Neural progenitor cell (in vitro differentiated cells): ENCODE measurements around the gene ZNF597.

Source experiments
- EZH2 ChIP-seq: fragments of 200-600 bp; sonication (generic); IDR thresholded peaks from 2 replicates; pipeline ENCODE4 v1.6.1; 2017; ENCODE audit warnings: antibody characterized with exemption, mild to moderate bottlenecking, moderate library complexity
- TF ChIP-seq, protein P1 (sequence below): fragments of 200-600 bp; sonication (generic); IDR thresholded peaks from 2 replicates; pipeline ENCODE4 v1.5.1; 2017; ENCODE audit warnings: antibody characterized with exemption, mild to moderate bottlenecking

DNA sequence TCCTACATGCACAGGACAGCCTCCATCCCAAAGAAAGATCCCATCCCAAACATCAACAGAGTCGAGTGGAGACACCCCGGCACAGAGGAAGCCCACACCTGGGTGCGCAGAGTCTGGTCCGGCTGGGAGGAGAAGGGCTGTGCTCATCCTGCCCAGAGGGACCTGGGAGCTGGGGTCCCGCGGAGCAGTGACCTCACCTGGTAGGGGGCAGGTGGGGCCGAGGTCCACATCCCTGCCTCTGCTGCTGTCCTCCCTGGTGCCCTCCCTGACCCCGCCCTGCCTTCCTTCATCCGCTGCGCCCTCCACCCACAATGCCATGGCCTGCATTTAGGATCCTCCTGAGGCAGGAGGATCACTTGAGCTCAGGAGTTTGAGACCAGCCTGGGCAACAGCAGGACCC, 49.1 kb upstream of the ZNF597 start:
- TF ChIP-seq, protein P1, sequence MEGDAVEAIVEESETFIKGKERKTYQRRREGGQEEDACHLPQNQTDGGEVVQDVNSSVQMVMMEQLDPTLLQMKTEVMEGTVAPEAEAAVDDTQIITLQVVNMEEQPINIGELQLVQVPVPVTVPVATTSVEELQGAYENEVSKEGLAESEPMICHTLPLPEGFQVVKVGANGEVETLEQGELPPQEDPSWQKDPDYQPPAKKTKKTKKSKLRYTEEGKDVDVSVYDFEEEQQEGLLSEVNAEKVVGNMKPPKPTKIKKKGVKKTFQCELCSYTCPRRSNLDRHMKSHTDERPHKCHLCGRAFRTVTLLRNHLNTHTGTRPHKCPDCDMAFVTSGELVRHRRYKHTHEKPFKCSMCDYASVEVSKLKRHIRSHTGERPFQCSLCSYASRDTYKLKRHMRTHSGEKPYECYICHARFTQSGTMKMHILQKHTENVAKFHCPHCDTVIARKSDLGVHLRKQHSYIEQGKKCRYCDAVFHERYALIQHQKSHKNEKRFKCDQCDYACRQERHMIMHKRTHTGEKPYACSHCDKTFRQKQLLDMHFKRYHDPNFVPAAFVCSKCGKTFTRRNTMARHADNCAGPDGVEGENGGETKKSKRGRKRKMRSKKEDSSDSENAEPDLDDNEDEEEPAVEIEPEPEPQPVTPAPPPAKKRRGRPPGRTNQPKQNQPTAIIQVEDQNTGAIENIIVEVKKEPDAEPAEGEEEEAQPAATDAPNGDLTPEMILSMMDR = no peak
- TF ChIP-seq EZH2 = no peak
